GM23338 (cell line): ENCODE results near the gene STAM2.

ENCODE experiments used
- EZH2 ChIP-seq: fragments of 200-600 bp; sonication (generic); IDR thresholded peaks from one replicate; pipeline ENCODE4 v1.8.0; 2017; ENCODE audit warnings: antibody characterized with exemption, mild to moderate bottlenecking, low read depth; ENCODE audit not compliant: unreplicated experiment
- POLR2AphosphoS5 ChIP-seq: IDR thresholded peaks from 2 replicates; pipeline ENCODE4 v1.6.1; 2016; ENCODE audit warnings: antibody characterized with exemption, low read depth
- TF ChIP-seq, protein P1 (sequence below), 2 experiments: fragments of 200-600 bp in 1 of 2; sonication (generic) in 1 of 2; conservative IDR thresholded peaks; 2 replicates each; pipeline versions ENCODE4 v1.5.1 to v1.6.1; 2016 to 2017; ENCODE audit warnings: antibody characterized with exemption in 2 of 2, low read depth in 2 of 2, mild to moderate bottlenecking in 2 of 2, moderate library complexity in 1 of 2
- TF ChIP-seq, protein P2 (sequence below): IDR thresholded peaks from one replicate; pipeline ENCODE4 v1.6.1; 2018; ENCODE audit warnings: antibody characterized with exemption; ENCODE audit not compliant: unreplicated experiment

DNA sequence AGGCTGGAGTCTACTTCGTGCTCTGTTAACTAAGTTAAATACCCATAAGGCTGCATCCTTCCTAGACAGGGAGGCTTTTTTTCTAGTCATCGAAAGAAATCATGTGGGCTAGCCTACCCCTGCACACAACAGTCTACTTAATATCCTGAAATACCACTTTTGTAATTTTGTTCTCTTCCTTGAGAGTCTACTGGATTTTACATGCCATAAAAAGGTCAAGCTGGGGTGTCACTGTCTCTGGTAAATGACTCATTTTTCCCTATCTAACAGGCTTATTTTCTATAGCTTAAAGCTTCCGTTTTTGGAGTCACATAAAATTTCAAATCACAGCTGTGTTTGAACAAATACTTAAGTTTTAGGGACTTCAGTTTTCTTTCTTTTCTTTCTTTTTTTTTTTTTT is 10.7 kb upstream of the STAM2 start:
- TF ChIP-seq, protein P1, sequence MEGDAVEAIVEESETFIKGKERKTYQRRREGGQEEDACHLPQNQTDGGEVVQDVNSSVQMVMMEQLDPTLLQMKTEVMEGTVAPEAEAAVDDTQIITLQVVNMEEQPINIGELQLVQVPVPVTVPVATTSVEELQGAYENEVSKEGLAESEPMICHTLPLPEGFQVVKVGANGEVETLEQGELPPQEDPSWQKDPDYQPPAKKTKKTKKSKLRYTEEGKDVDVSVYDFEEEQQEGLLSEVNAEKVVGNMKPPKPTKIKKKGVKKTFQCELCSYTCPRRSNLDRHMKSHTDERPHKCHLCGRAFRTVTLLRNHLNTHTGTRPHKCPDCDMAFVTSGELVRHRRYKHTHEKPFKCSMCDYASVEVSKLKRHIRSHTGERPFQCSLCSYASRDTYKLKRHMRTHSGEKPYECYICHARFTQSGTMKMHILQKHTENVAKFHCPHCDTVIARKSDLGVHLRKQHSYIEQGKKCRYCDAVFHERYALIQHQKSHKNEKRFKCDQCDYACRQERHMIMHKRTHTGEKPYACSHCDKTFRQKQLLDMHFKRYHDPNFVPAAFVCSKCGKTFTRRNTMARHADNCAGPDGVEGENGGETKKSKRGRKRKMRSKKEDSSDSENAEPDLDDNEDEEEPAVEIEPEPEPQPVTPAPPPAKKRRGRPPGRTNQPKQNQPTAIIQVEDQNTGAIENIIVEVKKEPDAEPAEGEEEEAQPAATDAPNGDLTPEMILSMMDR (conservative IDR thresholded peaks at IDR 0.05; ENCODE audit: low read depth in 2 of 2): no peak
- TF ChIP-seq EZH2: no peak
- TF ChIP-seq, protein P2, sequence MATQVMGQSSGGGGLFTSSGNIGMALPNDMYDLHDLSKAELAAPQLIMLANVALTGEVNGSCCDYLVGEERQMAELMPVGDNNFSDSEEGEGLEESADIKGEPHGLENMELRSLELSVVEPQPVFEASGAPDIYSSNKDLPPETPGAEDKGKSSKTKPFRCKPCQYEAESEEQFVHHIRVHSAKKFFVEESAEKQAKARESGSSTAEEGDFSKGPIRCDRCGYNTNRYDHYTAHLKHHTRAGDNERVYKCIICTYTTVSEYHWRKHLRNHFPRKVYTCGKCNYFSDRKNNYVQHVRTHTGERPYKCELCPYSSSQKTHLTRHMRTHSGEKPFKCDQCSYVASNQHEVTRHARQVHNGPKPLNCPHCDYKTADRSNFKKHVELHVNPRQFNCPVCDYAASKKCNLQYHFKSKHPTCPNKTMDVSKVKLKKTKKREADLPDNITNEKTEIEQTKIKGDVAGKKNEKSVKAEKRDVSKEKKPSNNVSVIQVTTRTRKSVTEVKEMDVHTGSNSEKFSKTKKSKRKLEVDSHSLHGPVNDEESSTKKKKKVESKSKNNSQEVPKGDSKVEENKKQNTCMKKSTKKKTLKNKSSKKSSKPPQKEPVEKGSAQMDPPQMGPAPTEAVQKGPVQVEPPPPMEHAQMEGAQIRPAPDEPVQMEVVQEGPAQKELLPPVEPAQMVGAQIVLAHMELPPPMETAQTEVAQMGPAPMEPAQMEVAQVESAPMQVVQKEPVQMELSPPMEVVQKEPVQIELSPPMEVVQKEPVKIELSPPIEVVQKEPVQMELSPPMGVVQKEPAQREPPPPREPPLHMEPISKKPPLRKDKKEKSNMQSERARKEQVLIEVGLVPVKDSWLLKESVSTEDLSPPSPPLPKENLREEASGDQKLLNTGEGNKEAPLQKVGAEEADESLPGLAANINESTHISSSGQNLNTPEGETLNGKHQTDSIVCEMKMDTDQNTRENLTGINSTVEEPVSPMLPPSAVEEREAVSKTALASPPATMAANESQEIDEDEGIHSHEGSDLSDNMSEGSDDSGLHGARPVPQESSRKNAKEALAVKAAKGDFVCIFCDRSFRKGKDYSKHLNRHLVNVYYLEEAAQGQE: no peak
- TF ChIP-seq POLR2AphosphoS5: no peak
